ENCODE results near the gene SEC14L5.

DNA sequence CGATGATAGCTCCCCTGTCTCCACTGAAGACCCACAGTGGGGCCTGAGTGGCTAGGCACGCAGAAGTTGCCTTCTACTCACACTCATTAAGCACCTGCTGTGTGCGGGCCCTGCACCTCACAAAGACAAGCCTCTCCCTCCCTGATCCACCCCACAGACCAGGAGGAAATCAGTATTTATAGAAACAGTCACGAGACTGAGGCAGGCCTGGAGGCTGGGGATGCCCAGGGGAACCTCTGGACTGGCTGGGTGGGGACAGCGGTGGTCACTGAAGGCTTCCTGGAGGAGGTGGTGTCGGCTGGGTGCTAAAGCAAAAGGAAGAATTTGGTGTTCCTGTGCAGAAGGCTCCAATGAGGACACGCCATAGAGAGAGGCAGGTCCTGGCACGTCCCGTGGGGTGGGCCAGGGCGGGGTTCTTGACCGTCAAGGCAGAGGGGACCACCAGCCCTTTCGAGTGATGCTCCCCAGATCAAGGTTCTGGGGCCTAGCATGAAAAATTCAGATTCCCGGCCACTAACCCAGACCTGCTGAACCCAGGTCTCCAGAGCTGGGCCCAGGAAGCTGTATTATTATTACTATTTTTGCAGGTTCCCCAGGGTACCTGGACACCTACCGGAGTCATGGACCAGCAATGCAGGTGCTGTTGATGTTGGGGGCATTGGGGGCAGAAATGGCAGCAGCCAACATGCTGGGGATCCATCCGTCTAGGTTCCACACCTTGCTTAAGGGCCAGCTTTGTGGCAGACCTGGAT is 44.2 kb upstream of the SEC14L5 start:
- TF ChIP-seq EZH2 (IDR thresholded peaks at IDR 0.05; ENCODE audit: borderline replicate concordance, insufficient read depth, low read length, poor library complexity, severe bottlenecking), result no peak
- TF ChIP-seq, protein P1, sequence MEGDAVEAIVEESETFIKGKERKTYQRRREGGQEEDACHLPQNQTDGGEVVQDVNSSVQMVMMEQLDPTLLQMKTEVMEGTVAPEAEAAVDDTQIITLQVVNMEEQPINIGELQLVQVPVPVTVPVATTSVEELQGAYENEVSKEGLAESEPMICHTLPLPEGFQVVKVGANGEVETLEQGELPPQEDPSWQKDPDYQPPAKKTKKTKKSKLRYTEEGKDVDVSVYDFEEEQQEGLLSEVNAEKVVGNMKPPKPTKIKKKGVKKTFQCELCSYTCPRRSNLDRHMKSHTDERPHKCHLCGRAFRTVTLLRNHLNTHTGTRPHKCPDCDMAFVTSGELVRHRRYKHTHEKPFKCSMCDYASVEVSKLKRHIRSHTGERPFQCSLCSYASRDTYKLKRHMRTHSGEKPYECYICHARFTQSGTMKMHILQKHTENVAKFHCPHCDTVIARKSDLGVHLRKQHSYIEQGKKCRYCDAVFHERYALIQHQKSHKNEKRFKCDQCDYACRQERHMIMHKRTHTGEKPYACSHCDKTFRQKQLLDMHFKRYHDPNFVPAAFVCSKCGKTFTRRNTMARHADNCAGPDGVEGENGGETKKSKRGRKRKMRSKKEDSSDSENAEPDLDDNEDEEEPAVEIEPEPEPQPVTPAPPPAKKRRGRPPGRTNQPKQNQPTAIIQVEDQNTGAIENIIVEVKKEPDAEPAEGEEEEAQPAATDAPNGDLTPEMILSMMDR (IDR thresholded peaks at IDR 0.05; ENCODE audit: poor library complexity, severe bottlenecking), result no peak
- TF ChIP-seq, protein P2, sequence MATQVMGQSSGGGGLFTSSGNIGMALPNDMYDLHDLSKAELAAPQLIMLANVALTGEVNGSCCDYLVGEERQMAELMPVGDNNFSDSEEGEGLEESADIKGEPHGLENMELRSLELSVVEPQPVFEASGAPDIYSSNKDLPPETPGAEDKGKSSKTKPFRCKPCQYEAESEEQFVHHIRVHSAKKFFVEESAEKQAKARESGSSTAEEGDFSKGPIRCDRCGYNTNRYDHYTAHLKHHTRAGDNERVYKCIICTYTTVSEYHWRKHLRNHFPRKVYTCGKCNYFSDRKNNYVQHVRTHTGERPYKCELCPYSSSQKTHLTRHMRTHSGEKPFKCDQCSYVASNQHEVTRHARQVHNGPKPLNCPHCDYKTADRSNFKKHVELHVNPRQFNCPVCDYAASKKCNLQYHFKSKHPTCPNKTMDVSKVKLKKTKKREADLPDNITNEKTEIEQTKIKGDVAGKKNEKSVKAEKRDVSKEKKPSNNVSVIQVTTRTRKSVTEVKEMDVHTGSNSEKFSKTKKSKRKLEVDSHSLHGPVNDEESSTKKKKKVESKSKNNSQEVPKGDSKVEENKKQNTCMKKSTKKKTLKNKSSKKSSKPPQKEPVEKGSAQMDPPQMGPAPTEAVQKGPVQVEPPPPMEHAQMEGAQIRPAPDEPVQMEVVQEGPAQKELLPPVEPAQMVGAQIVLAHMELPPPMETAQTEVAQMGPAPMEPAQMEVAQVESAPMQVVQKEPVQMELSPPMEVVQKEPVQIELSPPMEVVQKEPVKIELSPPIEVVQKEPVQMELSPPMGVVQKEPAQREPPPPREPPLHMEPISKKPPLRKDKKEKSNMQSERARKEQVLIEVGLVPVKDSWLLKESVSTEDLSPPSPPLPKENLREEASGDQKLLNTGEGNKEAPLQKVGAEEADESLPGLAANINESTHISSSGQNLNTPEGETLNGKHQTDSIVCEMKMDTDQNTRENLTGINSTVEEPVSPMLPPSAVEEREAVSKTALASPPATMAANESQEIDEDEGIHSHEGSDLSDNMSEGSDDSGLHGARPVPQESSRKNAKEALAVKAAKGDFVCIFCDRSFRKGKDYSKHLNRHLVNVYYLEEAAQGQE (IDR thresholded peaks at IDR 0.05; ENCODE audit: borderline replicate concordance), result no peak
- no peak for TF ChIP-seq MXI1 (conservative IDR thresholded peaks at IDR 0.05; ENCODE audit: poor library complexity, severe bottlenecking)
- no peak for TF ChIP-seq TAF1 (IDR thresholded peaks at IDR 0.05; ENCODE audit: low read depth)

Measured in neural cell (in vitro differentiated cells).